GM21447 (cell line): ENCODE results near the gene CALML5.

Experiments used
- ATAC-seq: cut with Tn5 transposase; IDR thresholded peaks from one replicate; pipeline ENCODE4 v1.9.1; 2021; ENCODE audit not compliant: unreplicated experiment

The CALML5 gene

DNA sequence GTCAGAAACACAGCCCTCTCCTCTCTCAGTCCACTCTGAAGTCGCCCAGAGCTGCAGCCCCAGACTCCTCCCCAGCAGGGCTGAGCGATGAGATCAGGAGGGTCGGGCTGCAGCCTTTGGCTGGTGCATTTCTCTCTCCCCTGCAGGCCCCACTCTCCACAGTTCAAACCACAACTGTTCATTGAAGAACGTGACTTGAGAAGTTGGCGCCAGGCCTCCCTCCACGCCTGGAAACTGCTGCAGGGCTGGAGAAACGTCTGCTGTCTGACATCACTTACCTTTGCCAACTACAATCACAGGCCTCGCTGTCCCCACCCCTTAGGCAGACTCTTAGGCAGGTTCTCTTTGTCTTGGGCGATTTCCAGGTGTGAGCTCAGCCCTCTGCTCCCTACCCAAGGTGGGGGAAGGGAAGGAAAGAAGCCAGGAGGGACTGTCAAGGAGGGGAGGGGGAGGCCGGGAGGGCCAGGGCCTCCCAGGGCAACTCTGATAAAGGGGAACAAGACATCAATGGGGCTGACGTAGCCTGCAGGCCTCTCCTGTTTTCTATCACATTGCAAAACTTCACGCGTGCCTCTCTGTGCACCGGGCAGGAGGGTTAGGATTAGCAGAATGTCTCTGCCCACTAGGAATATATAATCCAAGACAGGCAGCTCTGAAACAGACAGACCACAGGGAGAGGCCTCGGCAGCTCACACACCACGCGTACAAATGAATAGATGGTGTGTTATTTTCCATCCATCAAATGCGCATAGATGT lies 32.7 kb downstream of the CALML5 start:
- no peak for ATAC-seq

DNA sequence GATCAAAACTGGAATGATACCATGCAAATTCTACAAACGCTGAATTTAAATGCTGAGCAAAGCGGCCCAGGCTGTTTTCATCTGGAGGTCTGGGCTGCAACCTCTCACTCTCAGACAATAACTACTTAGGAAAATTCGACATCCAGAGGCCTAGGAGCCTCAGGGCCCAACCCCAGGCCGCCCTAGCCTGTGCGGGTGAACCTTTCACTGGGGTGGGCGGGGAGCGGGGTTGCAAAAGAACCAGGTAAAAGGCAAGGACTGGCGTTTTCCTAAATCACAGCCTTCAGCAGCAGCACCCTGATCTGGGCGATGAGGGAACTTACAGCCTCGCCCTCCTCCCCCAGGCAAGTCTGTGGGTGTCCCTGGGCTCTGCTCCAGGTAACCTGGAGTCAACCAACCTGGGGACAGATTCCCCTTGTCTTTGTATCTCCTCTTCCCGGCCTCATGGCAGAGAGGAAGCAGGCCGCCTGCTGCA lies 33.4 kb downstream of the CALML5 start:
- ATAC-seq = no peak

DNA sequence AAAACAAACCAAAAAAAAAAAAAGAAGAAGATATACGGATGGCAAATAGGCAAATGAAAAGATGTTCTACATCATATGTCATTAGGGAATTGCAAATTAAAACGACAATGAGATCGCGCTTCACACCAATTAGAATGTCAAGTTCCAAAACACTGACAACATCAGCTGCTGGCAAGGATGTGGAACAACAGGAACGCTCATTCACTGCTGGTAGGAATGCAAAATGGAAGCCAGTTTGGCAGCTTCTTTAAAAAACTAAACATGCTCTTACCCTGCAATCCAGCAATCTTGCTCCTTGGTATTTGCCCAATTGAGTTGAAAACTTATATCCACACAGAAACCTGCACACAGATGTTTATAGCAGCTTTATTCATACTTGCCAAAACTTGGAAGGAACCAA lies 34.8 kb downstream of the CALML5 start:
- ATAC-seq = no peak

DNA sequence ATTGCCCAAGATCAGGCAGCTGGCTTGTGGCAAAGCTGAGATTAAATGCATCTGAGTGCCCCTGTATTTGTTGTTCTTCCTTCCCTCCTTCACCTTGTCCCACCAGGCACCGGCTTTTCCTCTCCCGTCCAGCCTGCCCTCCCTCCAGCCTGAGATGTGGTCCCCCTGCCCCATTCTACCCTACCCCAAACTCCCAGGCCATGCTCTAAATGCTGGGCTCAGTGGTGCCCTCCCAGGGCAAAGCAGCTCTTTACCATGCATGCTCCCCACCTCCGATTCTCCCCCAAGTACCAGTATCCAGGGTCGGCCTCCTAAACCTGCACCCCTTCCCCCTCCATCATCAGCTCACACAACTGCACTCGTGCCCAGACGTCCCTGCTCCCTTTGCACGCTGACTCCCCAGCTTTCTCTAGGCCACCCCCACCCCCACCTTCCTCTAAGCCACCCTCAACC lies 36.5 kb downstream of the CALML5 start:
- ATAC-seq = no peak

DNA sequence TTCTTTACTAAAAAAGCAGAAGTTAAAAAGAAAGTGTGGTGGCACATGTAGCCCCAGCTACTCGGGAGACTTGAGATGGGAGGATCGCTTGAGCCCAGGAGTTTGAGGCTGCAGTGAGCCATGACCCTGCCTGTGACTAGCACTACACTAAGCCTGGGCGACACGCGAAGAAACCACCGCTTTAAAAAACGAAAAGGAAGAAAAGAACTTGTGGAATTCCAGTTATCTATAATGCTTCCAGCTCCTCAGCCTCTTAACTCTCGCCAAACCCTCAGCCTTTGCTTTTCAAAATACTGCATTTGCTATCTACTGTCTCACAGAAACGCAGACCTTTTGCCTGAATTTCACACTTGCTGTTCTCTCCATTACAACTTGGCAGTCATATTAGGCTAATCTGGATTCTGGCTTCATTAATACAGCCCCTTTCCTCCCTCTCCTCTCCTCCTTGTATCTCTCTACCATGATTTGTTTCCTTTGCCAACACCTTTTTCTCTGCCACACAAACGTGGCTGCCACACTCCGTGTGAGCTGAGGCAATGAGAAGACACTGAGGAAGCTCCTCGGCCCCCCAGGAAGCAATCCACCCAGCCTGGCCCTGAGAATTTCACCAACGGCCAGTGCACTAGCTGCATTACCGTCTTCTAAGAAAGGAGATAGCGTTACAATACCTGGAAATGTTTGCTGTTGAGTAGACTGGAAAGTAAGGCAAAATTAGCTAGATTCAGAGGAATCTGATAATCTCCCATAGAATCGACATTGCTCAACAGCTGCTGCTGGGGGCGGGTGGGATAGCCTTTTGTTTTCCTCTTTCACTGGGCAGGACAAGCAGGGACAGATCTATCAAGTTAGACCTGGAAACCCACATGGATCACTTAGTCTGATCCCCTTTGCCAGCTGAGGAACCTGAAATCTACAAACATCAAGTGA lies 37.2 kb downstream of the CALML5 start:
- no peak for ATAC-seq

DNA sequence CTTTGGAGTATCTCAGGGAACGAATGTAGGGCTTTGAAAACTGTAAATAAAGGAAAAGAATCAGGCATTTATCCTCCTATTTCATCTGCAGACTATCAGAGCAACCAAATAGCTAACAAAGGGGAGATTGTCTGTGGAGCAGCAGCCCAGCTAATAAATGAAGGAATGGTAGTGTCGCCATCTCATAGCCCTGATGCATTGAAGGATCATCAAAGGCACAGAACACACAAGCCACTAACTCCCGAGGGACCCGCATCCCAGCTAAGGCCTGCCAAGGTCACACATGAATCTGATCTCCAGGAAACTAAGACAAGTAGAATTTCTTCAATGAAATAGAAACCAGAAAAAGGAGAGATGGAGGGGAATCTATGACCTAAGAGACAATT lies 38.2 kb downstream of the CALML5 start:
- no peak for ATAC-seq

- no peak for ATAC-seq
These were observed 38.7 kb downstream of the CALML5 start for GRCh38 chr10:5460468-5461202.

DNA sequence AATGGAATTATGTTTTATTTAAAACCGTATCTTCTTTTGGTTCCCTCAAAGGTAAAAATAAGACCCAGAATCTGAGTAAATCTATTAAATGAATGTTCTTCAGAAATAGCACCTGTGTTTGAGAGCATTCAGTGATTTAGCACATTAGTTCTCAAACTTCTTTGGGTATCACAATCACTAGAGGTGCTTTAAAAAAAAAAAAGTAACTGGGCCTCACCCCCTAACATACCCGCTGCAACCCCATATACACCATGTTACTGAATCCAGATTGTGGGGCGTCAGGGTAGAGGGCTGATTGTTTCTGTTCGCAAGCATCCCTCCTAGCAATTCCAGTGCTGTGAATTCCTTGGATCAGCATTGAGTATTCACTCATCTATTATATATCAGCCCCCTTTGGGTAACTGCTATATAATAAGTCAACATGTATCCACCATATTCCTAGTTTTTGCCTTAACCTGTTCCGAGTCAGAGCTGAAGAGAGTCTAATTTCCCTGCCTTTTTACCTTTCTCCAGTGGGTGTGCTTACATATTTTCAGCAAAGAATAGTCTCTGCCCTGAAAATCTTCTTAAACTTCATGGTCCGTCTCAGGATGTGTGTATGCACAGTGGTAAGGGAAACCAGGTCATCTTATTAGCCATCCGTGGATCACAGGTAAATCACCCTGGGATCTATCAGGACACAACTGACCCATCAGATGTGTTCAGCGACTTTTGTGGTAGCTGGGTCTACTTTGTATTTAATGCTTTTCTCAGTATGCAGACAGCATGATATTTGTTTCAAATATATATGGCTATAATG lies 40.2 kb downstream of the CALML5 start:
- no peak for ATAC-seq

GRCh38 chr10:5458425-5458824 lies 40.9 kb downstream of the CALML5 start:
- no peak for ATAC-seq

DNA sequence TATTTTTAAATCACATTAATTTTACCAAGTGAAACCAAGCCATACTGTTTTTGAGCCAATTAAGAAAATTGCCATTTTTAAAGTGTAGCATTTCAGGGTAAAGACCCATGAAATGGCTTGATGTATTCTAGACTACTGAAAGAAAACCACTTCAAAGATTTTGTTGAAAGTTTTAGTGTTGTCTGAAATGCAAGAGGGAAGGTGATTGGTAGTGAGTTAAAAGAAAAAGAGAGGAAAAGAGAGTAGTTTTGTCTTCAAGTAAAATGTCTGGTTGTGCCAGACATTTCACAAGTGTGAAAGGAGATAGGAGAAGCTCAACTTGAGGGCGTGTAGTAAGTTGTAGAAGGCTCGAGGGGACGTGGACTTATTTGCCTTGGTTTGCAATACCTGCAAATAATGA lies 41.6 kb downstream of the CALML5 start:
- ATAC-seq = no peak

- ATAC-seq = no peak
These were observed 42.8 kb downstream of the CALML5 start for GRCh38 chr10:5456563-5456962.

DNA sequence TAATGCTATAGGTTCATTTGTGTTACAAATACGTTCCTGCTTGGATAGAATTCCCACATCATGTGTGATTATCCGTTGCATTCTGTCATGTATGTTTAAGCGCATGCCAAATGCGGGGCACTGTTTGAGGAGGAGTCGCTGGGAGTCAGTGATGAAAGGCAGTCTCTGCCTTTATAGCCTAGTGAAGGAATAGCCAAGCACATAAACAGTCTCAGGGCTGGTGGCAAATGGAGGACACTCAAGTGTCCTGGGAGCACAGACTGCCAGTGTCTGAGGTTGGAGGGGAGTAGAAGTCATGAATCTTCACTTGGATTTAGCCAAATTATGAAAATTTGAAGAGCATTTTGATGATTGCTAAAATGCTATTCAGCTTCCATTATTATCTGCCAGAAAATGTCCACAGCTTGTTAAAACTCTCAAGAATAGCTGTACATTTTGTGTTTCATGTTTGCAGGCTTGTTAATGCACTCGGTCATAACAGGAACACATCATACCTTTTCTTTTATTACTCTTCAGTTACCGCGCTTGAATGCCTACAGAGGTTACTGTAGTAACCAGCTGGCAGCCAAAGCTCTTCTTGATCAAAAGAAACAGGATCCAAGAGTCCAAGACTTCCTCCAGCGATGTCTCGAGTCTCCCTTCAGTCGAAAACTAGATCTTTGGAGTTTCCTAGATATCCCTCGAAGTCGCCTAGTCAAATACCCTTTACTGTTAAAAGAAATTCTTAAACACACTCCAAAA lies 45.5 kb downstream of the CALML5 start:
- no peak for ATAC-seq

- no peak for ATAC-seq
These were observed 48.6 kb downstream of the CALML5 start for GRCh38 chr10:5450605-5451384.

- no peak for ATAC-seq
These were observed 49.5 kb downstream of the CALML5 start for GRCh38 chr10:5449823-5450222.

DNA sequence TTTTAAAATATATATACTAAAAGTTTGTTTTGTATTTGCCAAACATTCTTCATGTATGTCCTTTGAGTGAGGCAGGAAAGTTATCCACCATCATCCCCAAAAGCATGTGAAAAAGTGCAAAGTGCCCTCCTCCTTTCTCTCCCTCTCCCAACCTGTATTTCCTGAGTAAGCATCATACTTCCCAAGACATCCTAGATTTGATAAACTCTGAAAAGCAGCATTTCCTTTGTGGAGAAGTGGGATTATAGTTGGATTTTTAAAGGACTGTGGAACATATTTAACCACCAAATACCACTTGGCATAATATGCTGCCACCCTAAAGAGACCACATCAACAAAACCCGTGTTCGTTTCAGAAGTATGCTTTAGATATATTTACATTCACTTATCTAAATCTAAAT lies 50.1 kb downstream of the CALML5 start:
- no peak for ATAC-seq
